GM19351 (cell line): ENCODE results near the gene TUBGCP5.

Experiments
- ATAC-seq: cut with Tn5 transposase; IDR thresholded peaks from one replicate; pipeline ENCODE4 v1.9.1; 2021; ENCODE audit warnings: mild to moderate bottlenecking, moderate library complexity; ENCODE audit not compliant: unreplicated experiment

Gene TUBGCP5

GRCh38 chr15:22954798-22955543 lies 84.4 kb downstream of the TUBGCP5 start:
- no peak for ATAC-seq

- no peak for ATAC-seq
Measured at GRCh38 chr15:22954326-22954725, 85.0 kb downstream of the TUBGCP5 start.

DNA sequence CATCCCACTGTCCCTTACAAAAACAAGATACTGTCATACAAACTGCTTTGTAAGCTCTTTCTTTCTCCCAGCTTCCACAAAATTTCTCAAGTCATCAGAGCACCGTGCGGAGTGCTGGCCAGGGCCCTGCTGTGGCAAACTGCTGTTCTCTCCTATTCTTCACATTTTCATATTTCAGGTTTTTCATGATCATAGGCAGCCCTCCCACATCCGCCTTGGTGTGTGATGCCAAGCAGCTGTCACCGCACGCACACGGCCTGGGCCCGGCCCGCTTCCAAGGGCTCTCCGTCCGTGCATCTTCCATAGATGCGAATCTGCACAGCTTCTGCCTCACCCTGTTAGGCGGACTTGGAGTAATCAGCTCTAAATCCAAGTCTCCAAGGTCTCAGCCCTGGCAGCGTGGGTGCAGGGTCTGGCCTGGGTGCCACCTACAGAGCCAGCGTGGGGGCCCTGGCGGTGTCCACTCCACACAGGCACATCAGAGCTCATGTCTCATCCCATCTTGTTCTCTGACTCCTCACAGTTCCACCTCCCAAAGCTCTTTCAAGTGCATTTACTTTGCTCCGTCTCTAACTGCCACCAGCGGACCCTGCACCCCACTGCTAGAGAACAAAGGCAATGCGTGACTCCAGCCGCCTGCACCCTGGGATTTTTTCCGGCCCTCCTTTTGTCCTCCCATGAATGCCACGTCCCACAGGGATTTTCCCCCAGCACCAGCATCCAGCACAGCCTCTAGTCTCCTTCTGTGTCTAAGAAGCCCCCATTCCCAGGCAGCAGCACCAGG lies 86.4 kb downstream of the TUBGCP5 start:
- ATAC-seq, result no peak

DNA sequence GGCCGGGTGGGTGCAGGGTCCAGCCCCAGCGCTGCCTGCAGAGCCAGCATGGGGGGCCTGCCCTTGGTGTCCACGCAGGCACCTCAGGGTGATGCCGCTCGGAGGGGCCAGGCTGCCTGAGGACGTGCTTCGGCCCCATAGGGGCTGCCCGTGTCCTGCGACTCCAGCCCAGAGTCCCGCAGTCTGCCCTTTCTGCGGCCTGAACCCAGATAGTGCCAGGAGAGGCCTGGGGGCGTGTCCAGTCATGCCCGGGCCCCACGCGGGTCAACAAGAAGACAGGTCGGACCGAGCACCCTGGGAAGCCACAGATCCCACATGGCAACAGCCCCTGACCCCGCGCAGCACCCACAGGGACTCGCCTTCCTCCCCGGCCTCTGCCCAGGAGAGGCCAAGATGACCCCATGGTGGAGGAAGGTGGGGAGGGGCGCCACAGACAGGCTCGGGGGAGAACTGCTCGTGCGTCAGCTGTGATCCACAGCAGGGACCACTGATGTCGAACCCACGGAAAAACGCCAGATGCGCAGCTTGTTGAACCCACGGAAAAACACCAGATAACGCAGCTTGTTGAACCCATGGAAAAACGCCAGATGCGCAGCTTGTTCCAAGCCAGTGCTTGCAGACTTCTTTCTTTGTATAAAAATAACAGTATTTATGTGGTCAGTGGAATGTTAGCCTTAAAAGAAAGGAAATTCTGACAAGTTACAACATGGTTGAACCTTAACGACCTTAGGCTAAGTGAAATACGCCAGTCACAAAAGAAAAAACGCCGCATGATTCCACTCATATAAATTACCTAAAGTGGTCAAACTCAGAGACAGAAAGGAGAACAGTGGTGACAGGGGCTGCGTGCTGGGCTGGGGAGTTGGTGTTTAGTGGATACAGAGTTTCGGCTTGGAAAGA lies 87.7 kb downstream of the TUBGCP5 start:
- ATAC-seq, result no peak

- no peak for ATAC-seq
Measured at GRCh38 chr15:22951031-22951380, 88.4 kb downstream of the TUBGCP5 start.

- no peak for ATAC-seq
Measured at GRCh38 chr15:22950256-22950990, 88.9 kb downstream of the TUBGCP5 start.
